Heart left ventricle (tissue), 13 donors: ENCODE results near the gene C20orf96.

Experiments used
- POLR2A ChIP-seq, 2 donors: fragments of 450-650 bp; IDR thresholded peaks; one replicate each; pipeline ENCODE4 v1.6.1; 2017; ENCODE audit warnings: antibody characterized with exemption in 2 of 2, mild to moderate bottlenecking in 2 of 2, moderate library complexity in 2 of 2
- TF ChIP-seq, protein P1 (sequence below), 12 donors: fragments of 200-600 bp; sonication (generic) in 4 of 12; IDR thresholded peaks; one replicate each; pipeline versions ENCODE4 v1.5.0 to v1.8.0; 2018 to 2022; ENCODE audit warnings: antibody characterized with exemption in 12 of 12, mild to moderate bottlenecking in 5 of 12
- donor health status: ischemic (EF 13 %, LVEDD 7.1; RV severe dilation, severe dysfunction).
- donor health status: DM: no; HTN: yes; CAD: no.
- donor health status: DM: no; HTN: no; CAD: no.
- donor health status: ischemic (EF 25% LVEDD 6.9; RV normal size, moderate dysfunction).
- donor health status: ischemic (EF 25% LVEDD 5.7; RV mildly dilated, moderate dysfunction).
- donor health status: ischemic (EF 35%, LVEDD 5.7; RV mildly dilated, moderate dysfunction).
- donor health status: nonischemic (EF 11% LVEDD 7.7; RV severe dilation, severe dysfunction).
- donor health status: DM: yes; HTN: yes; CAD: no.
- donor health status: PGD.
- donor health status: ischemic (EF 29% LVEDD 5.4; RV normal size, mild dysfunction).
- donor health status: nonischemic (EF 23%, LVEDD 6.1; RV moderate dilation, normal function).

- TF ChIP-seq, protein P1, sequence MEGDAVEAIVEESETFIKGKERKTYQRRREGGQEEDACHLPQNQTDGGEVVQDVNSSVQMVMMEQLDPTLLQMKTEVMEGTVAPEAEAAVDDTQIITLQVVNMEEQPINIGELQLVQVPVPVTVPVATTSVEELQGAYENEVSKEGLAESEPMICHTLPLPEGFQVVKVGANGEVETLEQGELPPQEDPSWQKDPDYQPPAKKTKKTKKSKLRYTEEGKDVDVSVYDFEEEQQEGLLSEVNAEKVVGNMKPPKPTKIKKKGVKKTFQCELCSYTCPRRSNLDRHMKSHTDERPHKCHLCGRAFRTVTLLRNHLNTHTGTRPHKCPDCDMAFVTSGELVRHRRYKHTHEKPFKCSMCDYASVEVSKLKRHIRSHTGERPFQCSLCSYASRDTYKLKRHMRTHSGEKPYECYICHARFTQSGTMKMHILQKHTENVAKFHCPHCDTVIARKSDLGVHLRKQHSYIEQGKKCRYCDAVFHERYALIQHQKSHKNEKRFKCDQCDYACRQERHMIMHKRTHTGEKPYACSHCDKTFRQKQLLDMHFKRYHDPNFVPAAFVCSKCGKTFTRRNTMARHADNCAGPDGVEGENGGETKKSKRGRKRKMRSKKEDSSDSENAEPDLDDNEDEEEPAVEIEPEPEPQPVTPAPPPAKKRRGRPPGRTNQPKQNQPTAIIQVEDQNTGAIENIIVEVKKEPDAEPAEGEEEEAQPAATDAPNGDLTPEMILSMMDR (IDR thresholded peaks at IDR 0.05): no peak
- no peak for TF ChIP-seq POLR2A (IDR thresholded peaks at IDR 0.05)
Observed at GRCh38 chr20:271528-271927, 19.0 kb downstream of the C20orf96 start.
